ENCODE measurements around the gene TMEM88.
"Not testable (repeated sequence)": the region's sequence is repeated elsewhere in the genome, so short reads cannot be mapped to it uniquely, and the experiment has no call there.

TMEM88 gene

GRCh38 chr17:7854851-7855659 is at the start of gene TMEM88:
Gene TMEM88 (plus strand): TSS chr17:7855066. CDS start chr17:7855075, 9 bp downstream.
- DNase-seq: no peak

- no peak for DNase-seq
These were observed 48.3 kb upstream of the TMEM88 start for GRCh38 chr17:7806587-7806986.

- no peak for DNase-seq
These were observed 47.7 kb upstream of the TMEM88 start for GRCh38 chr17:7807206-7807605.

GRCh38 chr17:7809086-7809790 is 45.6 kb upstream of the TMEM88 start:
- DNase-seq: no peak

- not testable (repeated sequence) for DNase-seq
These were observed 45.0 kb upstream of the TMEM88 start for GRCh38 chr17:7809791-7810343.

GRCh38 chr17:7811251-7811650 is 43.6 kb upstream of the TMEM88 start:
- no peak for DNase-seq

GRCh38 chr17:7814969-7815368 is 39.9 kb upstream of the TMEM88 start:
- DNase-seq: no peak

GRCh38 chr17:7816926-7817642 is 37.8 kb upstream of the TMEM88 start:
- DNase-seq: no peak

GRCh38 chr17:7817643-7817964 is 37.3 kb upstream of the TMEM88 start:
- no peak for DNase-seq

GRCh38 chr17:7818026-7818425 is 36.8 kb upstream of the TMEM88 start:
- DNase-seq: no peak

GRCh38 chr17:7818746-7819645 is 35.9 kb upstream of the TMEM88 start:
- no peak for DNase-seq

- no peak for DNase-seq
These were observed 34.6 kb upstream of the TMEM88 start for GRCh38 chr17:7820231-7820630.

- no peak for DNase-seq
These were observed 32.7 kb upstream of the TMEM88 start for GRCh38 chr17:7822126-7822525.

GRCh38 chr17:7823581-7824001 is 31.3 kb upstream of the TMEM88 start:
- DNase-seq: no peak

- peak in 1 of 2 experiments; percentile 66 for DNase-seq
These were observed 30.6 kb upstream of the TMEM88 start for GRCh38 chr17:7824021-7824924.

GRCh38 chr17:7825206-7825990 is 29.5 kb upstream of the TMEM88 start:
- peak; percentile 49 to 78 for DNase-seq

- no peak for DNase-seq
These were observed 24.2 kb upstream of the TMEM88 start for GRCh38 chr17:7830616-7831015.

GRCh38 chr17:7831233-7831632 is 23.6 kb upstream of the TMEM88 start:
- no peak for DNase-seq

- no peak for DNase-seq
These were observed 22.4 kb upstream of the TMEM88 start for GRCh38 chr17:7832431-7832830.

Measured in NCI-H524 (cell line).